HepG2 (cell line): ENCODE measurements around the gene GBA2. TPM values are rescaled to one million over a fixed set of nuclear protein-coding genes. Genes with fewer than 3 reads are reported as not detected.

ENCODE experiments used
- CEBPB ChIP-seq: IDR thresholded peaks from 2 replicates; pipeline ENCODE4 v1.6.1; 2011; ENCODE audit warnings: low read depth, low read length, improper control_type of control experiment, borderline replicate concordance
- CHD4 ChIP-seq: fragments of 200-600 bp; sonication (generic); IDR thresholded peaks from 2 replicates; pipeline ENCODE4 v1.7.0; 2017; ENCODE audit warnings: mild to moderate bottlenecking, low read length, borderline replicate concordance
- ETS1 ChIP-seq: sonication (generic); formaldehyde crosslinking; IDR thresholded peaks from 2 replicates; pipeline ENCODE4 v1.4.0; 2020; ENCODE audit warnings: missing genetic modification reagents
- EZH2 ChIP-seq: conservative IDR thresholded peaks from 2 replicates; pipeline ENCODE4 v1.6.1; 2012; ENCODE audit warnings: mild to moderate bottlenecking, low read depth, low read length, moderate library complexity
- GLI4 ChIP-seq: sonication (generic); formaldehyde crosslinking; IDR thresholded peaks from 2 replicates; pipeline ENCODE4 v1.5.1; 2020; ENCODE audit warnings: missing genetic modification reagents, mild to moderate bottlenecking, moderate library complexity, borderline replicate concordance
- HNF1A ChIP-seq, 2 experiments: sonication (generic) in 1 of 2; formaldehyde crosslinking in 1 of 2; IDR thresholded peaks; 2 replicates each; pipeline versions ENCODE4 v1.4.0 to v1.6.1; 2016 to 2020; ENCODE audit warnings: borderline replicate concordance in 1 of 2, low read depth in 1 of 2, mild to moderate bottlenecking in 1 of 2, missing genetic modification reagents in 1 of 2
- MATR3 ChIP-seq: sonication (generic); formaldehyde crosslinking; IDR thresholded peaks from 2 replicates; pipeline ENCODE4 v1.4.0; 2020; ENCODE audit warnings: missing genetic modification reagents
- NFIC ChIP-seq: IDR thresholded peaks from 2 replicates; pipeline ENCODE4 v1.6.1; 2012; ENCODE audit warnings: mild to moderate bottlenecking, low read length, inconsistent platforms
- NR2F2 ChIP-seq: IDR thresholded peaks from 2 replicates; pipeline ENCODE4 v1.6.1; 2012; ENCODE audit warnings: low read depth, inconsistent platforms, borderline replicate concordance
- POLR2A ChIP-seq, 2 experiments: IDR thresholded peaks; 2 replicates each; pipeline ENCODE4 v1.6.1; 2011; ENCODE audit warnings: low read depth in 2 of 2, low read length in 2 of 2, mild to moderate bottlenecking in 1 of 2, moderate library complexity in 1 of 2; ENCODE audit not compliant: insufficient read depth in 1 of 2
- SAP130 ChIP-seq: IDR thresholded peaks from 2 replicates; pipeline ENCODE4 v1.6.1; 2016; ENCODE audit warnings: low read depth
- SNAPC2 ChIP-seq: sonication (generic); formaldehyde crosslinking; IDR thresholded peaks from 2 replicates; pipeline ENCODE4 v1.8.1; 2022; ENCODE audit warnings: mild to moderate bottlenecking, missing genetic modification reagents
- ZBTB33 ChIP-seq: sonication (generic); formaldehyde crosslinking; IDR thresholded peaks from 2 replicates; pipeline ENCODE4 v1.4.0; 2020; ENCODE audit warnings: missing genetic modification reagents
- ZNF335 ChIP-seq: sonication (generic); formaldehyde crosslinking; IDR thresholded peaks from 2 replicates; pipeline ENCODE4 v1.4.0; 2020; ENCODE audit warnings: missing genetic modification reagents
- ZNF784 ChIP-seq: sonication (generic); formaldehyde crosslinking; IDR thresholded peaks from 2 replicates; pipeline ENCODE4 v1.5.1; 2020; ENCODE audit warnings: missing genetic modification reagents, mild to moderate bottlenecking, borderline replicate concordance
- ZSCAN5A ChIP-seq: sonication (generic); formaldehyde crosslinking; IDR thresholded peaks from 2 replicates; pipeline ENCODE4 v1.8.0; 2022; ENCODE audit warnings: mild to moderate bottlenecking, missing genetic modification reagents, borderline replicate concordance
- polyA plus RNA-seq, 8 experiments: library from polyadenylated mRNA; depleted of rRNA in 3 of 8; stranded (reverse) in 7 of 8; unstranded in 1 of 8; fragments of >200 nt; fragmentation: Illumina TruSeq in 4 of 8; extraction: Trizol in 4 of 8; gene quantifications; 2 replicates each; pipeline versions ENCODE4 v1.2.1 to v1.2.3, GENCODE V29; 2011 to 2016; ENCODE audit warnings: low read depth in 4 of 8, missing spikeins in 1 of 8, mixed read lengths in 1 of 8; ENCODE audit not compliant: insufficient read depth in 1 of 8
- total RNA-seq, 5 experiments: library from RNA; depleted of rRNA; stranded (reverse); fragments of >200 nt; fragmentation: Illumina TruSeq; extraction: Trizol; gene quantifications; 2 replicates each; pipeline ENCODE4 v1.2.3, GENCODE V29; 2016; ENCODE audit warnings: low read depth in 1 of 5
- TF ChIP-seq, protein P1 (sequence below): sonication (generic); formaldehyde crosslinking; IDR thresholded peaks from 2 replicates; pipeline ENCODE4 v1.5.0; 2020; ENCODE audit warnings: missing genetic modification reagents
- TF ChIP-seq, protein P2 (sequence below): sonication (generic); formaldehyde crosslinking; IDR thresholded peaks from 2 replicates; pipeline ENCODE4 v1.4.0; 2020; ENCODE audit warnings: missing genetic modification reagents, mild to moderate bottlenecking, borderline replicate concordance

Gene GBA2
- total and polyA plus RNA-seq, 2 of the 13 experiments (the other 11 are each of a cell fraction or from before 2014, with no cell fraction given), result 37.5 to 86.1 TPM

DNA sequence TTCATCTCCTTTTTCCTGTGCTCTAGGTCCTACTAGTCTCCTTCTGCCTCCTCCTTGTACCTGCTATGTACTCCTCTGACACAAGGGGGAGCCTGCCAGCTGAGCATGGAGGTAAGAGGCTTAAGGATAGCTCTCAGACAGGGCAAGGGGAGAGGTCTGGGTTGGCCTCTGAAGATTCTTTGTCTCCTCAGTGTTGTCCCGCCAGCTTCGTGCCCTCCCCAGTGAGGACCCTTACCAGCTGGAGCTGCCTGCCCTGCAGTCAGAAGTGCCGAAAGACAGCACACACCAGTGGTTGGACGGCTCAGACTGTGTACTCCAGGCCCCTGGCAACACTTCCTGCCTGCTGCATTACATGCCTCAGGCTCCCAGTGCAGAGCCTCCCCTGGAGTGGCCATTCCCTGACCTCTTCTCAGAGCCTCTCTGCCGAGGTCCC lies 12.8 kb downstream of the GBA2 start (continued):
- TF ChIP-seq ZSCAN5A, result no peak
- no peak for TF ChIP-seq CEBPB
- TF ChIP-seq EZH2, result no peak
- TF ChIP-seq GLI4, result no peak
- TF ChIP-seq, protein P1, sequence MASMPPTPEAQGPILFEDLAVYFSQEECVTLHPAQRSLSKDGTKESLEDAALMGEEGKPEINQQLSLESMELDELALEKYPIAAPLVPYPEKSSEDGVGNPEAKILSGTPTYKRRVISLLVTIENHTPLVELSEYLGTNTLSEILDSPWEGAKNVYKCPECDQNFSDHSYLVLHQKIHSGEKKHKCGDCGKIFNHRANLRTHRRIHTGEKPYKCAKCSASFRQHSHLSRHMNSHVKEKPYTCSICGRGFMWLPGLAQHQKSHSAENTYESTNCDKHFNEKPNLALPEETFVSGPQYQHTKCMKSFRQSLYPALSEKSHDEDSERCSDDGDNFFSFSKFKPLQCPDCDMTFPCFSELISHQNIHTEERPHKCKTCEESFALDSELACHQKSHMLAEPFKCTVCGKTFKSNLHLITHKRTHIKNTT (CRISPR knock-in tag), result no peak
- 0 out of 2 replicates have a peak, but pooled peaks have one; percentile 14 for TF ChIP-seq SAP130 (CRISPR knock-in tag)
- no peak for TF ChIP-seq ZNF335 (CRISPR knock-in tag)
- peak in 1 of 2 experiments; percentile 43; a peak in 2 of 4 replicates for TF ChIP-seq POLR2A (IDR thresholded peaks at IDR 0.05; ENCODE audit: insufficient read depth in 1 of 2, low read depth in 2 of 2, low read length in 2 of 2)
- TF ChIP-seq, protein P2, sequence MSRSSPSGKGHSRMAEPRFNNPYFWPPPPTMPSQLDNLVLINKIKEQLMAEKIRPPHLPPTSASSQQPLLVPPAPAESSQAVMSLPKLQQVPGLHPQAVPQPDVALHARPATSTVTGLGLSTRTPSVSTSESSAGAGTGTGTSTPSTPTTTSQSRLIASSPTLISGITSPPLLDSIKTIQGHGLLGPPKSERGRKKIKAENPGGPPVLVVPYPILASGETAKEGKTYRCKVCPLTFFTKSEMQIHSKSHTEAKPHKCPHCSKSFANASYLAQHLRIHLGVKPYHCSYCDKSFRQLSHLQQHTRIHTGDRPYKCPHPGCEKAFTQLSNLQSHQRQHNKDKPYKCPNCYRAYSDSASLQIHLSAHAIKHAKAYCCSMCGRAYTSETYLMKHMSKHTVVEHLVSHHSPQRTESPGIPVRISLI (CRISPR knock-in tag), result no peak
- TF ChIP-seq NR2F2, result no peak
- no peak for TF ChIP-seq ZBTB33 (CRISPR knock-in tag)
- no peak for TF ChIP-seq NFIC
- no peak for TF ChIP-seq SNAPC2 (CRISPR knock-in tag)
- no peak for TF ChIP-seq ZNF784 (CRISPR knock-in tag)
- TF ChIP-seq CHD4, result no peak
- TF ChIP-seq HNF1A (IDR thresholded peaks at IDR 0.05; ENCODE audit: low read depth), result no peak
- no peak for TF ChIP-seq HNF1A (CRISPR knock-in tag; IDR thresholded peaks at IDR 0.05; ENCODE audit: borderline replicate concordance)
- TF ChIP-seq MATR3 (CRISPR knock-in tag), result no peak
- TF ChIP-seq ETS1 (CRISPR knock-in tag), result no peak
